ENCODE data around the gene DLGAP1.

The DLGAP1 gene

DNA sequence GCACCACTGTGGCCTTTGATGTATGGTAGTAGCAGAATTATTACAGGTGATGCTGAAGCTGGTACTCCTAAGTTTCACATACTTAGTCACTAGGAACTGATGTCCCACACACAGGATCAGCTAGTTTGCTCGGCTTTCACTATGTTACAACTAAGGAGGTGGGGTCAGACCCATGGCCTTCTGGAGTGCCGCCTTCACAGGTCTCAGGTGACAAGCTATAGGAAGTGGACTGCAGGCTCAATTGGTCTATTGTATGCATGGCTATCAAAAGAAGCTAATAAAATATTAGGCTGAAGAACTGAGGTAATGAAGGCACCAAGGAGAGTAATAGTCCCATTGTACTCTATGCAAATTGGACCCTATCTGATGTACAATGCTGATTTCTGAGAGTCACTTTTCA lies 170.6 kb downstream of the DLGAP1 start:
- DNase-seq = no peak

DNA sequence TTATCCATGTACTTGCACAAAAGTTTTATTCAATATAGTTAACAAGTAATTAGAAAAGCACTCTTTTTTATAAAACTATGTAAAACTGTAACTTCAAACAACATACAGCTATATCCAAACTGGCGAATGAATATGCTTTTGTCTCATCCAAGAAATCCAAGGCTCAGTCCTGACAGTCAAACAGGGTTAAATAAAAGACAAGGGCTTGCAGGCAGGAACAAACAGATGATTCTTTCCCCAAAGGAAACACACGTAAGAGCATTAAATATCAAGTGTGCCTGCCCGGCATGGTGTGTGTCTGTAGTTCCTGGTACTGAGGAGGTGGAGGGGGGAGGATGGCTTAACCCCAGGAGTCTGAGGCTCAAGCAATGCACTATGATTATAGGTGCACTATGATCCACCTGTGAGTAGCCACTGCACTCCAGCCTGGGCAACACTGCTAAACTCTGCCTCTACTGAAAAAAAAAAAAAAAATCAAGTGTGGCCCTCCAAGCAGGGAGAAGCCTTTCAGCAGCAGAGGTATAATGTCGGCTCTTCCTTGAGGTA lies 171.3 kb downstream of the DLGAP1 start:
- no peak for DNase-seq

DNA sequence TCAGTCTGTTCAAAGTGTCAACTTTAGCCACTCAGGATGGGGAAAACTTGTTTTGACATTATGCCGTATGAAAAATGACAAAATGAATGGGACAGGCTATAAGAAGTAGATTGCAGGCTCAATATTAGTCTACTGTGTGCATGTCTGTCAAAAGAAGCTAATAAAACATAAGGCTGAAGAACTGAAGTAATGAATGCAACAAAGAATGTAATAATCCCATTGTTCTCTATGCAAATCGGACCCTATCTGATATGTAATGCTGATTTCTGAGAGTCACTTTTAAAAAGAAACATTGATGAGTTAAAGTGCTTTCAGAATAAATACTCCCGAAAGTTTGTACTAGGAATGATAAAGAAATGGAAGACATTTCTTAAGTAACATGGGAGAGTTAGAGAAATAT lies 172.2 kb downstream of the DLGAP1 start:
- no peak for DNase-seq

DNA sequence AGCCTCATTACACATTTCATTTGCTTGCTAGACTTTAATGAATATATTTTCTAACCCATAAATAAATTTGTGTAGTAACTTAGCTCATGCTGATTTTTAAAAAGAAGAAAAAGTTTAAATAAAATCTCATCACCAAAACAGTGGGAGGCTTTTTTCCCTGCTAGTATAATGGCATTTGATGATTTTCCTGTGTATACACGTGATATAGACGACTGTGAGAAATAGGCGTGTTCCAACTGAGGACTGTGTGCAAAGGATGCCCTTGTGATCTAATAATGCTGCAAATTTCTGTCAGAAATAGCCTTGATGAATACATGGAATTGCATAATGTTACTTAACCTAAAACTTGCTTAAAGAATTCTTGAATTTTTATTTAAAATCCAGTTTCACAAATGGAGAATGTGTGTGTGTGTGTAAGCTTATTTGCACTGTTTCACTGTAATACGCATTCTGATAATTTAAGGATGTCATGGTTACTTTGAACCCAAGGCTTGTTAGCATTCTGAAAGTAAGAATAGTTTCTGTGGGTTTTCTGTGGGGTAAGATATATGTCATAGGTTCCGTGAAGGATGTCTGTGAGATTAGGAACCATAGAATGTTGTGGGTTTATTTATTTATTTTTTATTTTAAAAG lies 178.0 kb downstream of the DLGAP1 start:
- DNase-seq = no peak

DNA sequence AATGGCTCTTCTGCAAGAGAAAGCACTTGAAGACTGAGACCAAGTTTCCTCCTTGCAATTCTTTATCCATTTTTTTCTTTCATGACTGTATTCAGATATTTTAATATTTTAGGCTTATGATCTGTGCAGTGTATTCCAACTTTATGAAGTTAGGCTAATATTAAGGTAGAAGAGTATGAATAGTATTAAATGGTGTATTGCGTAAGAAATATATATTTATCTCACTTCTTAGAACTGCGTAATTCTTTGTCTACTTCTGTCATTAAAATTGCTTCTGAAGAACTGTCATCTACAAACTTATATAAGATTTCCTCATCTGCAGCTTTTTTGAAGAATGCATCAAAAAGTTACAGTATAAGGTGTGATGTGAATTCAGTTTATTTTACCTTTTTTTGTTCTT lies 183.2 kb downstream of the DLGAP1 start:
- no peak for DNase-seq

DNA sequence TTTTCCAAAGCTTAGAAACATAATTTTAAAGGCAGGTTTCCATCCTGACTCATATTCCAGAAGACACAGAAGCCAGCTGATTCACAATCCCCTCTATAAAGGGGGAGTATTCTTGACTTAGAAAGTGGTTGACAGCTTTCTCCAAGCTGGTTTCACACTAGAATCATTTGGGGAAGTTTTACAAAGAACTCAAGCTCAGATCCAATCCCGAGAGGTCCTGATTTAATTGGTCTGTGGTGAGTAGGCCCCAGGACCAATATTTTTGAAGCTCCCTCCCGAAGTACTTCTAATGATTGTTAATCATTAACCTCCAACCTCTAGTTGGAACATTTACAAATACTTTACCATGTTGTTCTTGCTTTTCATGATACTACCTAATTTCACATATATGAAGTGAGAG lies 184.1 kb downstream of the DLGAP1 start:
- no peak for DNase-seq

- DNase-seq = no peak
These were observed 185.1 kb downstream of the DLGAP1 start for GRCh38 chr18:4270016-4270415.

DNA sequence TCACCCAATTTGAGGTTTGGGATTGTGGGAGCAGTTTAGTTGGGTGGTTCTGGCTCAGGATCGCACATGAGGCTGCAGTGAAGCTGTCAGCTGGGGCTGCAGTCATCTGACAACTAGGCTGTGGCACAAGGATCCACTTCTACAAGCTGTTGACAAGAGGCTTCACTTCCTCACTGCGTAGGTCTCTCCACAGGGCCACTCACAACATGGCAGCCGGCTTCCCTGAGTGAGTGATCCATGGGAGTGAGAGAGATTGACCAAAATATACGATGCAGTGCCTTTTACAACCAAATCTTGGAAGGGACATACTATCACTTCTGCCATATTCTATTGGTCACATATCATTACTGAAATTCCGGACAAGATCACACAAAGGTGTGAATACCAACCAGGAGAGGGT lies 187.5 kb downstream of the DLGAP1 start:
- no peak for DNase-seq

DNA sequence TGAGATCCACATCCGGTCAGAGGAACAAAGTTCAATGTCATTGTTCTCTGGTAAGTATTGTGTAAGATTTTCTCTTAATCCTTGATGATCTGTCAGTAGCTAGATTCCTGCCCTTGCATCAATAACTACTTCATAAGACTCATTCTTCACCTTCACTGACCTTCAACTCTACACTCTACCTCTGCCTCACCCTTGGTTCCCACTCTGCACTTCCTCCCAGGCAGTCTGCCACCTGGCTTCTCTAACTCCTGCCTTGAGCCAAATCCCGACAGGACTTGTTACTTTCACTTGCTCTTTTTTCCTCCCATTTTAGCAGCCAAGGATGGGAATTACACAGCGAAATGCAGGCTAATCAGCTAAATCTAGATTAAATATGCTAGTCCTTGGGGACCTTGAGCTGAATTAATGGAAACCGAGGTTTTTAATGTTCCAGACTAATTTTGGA lies 190.7 kb downstream of the DLGAP1 start:
- no peak for DNase-seq

- DNase-seq = no peak
These were observed 195.0 kb downstream of the DLGAP1 start for GRCh38 chr18:4260107-4260506.

DNA sequence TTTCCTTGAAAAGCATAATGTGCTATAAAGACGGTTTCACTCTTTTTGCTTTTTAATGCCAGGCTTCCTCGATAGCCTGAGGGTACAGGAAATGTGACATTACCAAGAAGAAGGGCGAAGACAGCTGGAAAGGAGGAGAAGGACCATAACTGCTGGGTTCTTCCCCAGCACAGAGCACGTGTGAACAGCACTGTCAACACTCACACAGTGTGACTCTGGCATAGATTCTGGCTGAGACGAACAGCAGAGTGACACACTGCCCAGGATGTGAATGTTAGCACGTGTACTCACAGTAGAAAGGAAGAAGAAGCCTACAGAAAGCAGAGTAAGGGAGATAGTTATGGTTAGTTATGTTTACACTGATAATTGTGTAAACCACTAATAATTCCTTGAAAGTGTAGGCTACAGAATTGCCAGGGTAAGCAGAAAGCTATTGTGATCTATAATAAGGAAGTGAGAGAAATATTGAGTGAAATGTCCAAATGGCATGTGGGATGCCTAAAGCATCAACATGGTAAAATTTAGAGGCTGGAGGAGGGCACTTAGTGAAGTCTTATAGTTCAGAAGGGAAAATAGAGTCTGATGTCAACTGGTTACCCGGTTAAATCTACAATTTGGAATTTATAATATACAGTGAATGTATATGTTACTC lies 198.2 kb downstream of the DLGAP1 start:
- no peak for DNase-seq

DNA sequence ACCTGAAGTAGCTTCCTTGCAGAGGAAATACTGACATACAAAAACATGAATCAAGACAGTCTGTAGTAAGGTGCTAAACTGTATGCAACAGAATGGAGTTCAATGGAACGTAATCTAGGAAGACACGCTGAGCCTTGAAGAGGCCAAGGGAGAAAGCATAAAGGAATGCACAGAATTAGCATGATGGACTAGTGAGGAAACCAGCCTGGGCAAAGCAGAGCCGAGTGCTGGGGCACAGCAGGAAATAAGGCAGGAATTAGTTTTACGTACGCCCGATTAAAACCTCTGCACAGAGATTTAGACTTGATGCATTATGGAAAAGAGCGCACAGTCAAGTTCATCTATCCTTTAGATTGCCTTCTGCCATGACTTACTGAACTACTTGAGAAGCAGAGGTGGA lies 200.3 kb downstream of the DLGAP1 start:
- DNase-seq = no peak

GRCh38 chr18:4252829-4253228 lies 202.3 kb downstream of the DLGAP1 start:
- DNase-seq = no peak

DNA sequence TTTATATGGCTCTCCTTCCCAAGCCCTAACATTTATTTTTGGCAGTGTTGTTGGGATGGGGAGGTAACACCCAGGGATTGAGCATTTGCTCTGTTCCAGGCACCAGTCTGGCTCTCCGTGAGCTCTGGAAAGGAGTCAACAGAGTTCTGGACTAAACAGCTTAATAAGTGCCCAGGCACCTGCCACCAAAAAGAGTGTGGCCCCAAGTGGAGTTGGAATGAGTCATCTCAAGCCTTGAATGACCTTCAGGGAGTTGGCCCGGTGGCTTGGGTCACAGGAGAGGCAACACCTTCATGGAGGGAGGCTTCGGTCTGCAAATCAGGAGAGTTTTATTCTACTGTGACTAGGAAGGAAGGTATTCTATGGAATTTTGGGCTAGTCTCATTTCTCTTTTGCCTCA lies 203.2 kb downstream of the DLGAP1 start:
- no peak for DNase-seq

- no peak for DNase-seq
These were observed 203.9 kb downstream of the DLGAP1 start for GRCh38 chr18:4251206-4251605.

GRCh38 chr18:4250141-4250540 lies 205.0 kb downstream of the DLGAP1 start:
- no peak for DNase-seq

GRCh38 chr18:4248686-4249085 lies 206.4 kb downstream of the DLGAP1 start:
- DNase-seq = no peak

DNA sequence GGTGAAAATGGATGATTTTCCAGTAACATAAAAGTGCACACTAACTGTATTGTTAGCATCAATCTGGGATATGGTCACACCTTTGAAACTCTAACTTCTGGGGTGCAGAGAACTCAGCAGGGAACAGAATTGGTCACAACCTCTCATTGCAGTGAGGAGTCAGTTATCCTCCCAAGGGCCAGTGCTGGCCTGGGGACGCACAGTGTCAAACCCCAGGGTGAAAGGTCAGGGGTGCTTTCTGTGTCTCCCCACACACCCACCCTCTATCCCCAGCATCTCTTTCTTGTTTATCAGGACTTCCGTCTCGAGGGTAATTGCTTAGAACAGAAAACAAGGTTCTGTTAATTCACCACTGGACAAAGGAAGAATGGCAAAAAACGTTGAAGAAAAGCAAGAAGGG lies 208.7 kb downstream of the DLGAP1 start:
- DNase-seq = no peak

DNA sequence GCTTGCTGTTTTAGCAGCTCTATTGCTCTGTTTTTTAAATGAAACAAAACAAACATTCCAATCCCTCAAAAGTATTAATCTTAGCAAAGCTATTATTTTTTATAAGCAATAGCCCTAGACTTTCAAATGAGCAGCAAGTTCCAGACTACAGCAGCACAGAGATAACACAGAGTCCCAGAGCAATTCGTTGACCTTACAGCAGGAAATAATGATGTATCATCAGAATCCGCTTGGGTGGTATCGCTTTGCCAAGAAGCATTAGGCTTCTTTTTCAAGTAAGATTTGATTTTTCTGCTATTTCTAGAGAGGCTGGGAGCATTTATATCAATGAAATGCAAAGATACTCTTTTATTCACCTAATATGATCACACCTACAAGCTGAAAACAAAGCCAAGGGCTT lies 209.7 kb downstream of the DLGAP1 start:
- no peak for DNase-seq

GRCh38 chr18:4242431-4243161 lies 212.5 kb downstream of the DLGAP1 start:
- DNase-seq = no peak

- no peak for DNase-seq
These were observed 214.0 kb downstream of the DLGAP1 start for GRCh38 chr18:4241090-4241617.

DNA sequence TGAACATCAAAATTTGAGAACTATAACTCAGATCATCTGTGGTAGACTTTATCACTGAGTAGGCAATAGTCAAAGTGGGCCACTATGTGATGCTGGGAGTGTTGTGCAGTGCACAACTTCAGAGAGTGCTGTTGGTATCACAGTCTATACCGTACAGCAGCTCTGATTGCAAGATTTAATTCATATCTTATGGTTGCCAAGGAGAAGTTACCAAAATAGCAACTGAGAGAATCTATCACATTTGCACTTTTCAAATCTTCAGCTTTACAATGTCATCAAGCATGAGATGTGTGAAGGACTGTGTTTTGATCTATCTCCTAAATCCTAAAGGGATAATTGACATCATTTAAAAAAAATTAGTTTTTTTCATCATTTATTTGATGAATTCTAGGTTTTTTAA lies 216.1 kb downstream of the DLGAP1 start:
- DNase-seq = no peak

- DNase-seq = no peak
These were observed 217.5 kb downstream of the DLGAP1 start for GRCh38 chr18:4237664-4238041.

Data from NCI-H1694 treated with DMSO at 0.1 percent for 48 hours (cell line).